OCI-LY1 (cell line): Measurements from ENCODE around the gene MAP3K3.

ENCODE experiments used
- H2AFZ ChIP-seq: fragments of 200-600 bp; sonication (generic), shearing (Covaris generic); 2 replicates; pipeline ENCODE4 v1.6.0; 2014; ENCODE audit warnings: antibody characterized with exemption, mild to moderate bottlenecking, low read length
- H3F3A ChIP-seq: fragments of 200-600 bp; sonication (generic), shearing (Covaris generic); 2 replicates; pipeline ENCODE4 v1.6.0; 2014; ENCODE audit warnings: mild to moderate bottlenecking, antibody characterized with exemption, low read length, moderate library complexity; ENCODE audit not compliant: insufficient read depth
- H3K27ac ChIP-seq: fragments of 200-600 bp; sonication (generic); 2 replicates; pipeline ENCODE4 v1.5.1; 2014; ENCODE audit warnings: low read length, mixed run types, mild to moderate bottlenecking, low read depth; ENCODE audit not compliant: poor library complexity, severe bottlenecking
- H3K27me3 ChIP-seq: fragments of 200-600 bp; sonication (generic); 2 replicates; pipeline ENCODE4 v1.6.0; 2014; ENCODE audit warnings: antibody characterized with exemption, mild to moderate bottlenecking, low read length, moderate library complexity; ENCODE audit not compliant: insufficient read depth
- H3K36me3 ChIP-seq: fragments of 200-600 bp; sonication (generic); 2 replicates; pipeline ENCODE4 v1.6.1; 2014; ENCODE audit warnings: mild to moderate bottlenecking, antibody characterized with exemption, low read length, moderate library complexity, mixed read lengths; ENCODE audit not compliant: insufficient read depth
- H3K4me1 ChIP-seq: fragments of 200-600 bp; sonication (generic); 2 replicates; pipeline ENCODE4 v1.5.1; 2014; ENCODE audit warnings: mild to moderate bottlenecking, low read length, moderate library complexity; ENCODE audit not compliant: insufficient read depth, severe bottlenecking
- H3K4me2 ChIP-seq: fragments of 200-600 bp; sonication (generic), shearing (Covaris generic); 2 replicates; pipeline ENCODE4 v1.6.1; 2014; ENCODE audit warnings: low read length
- H3K4me3 ChIP-seq: fragments of 200-600 bp; sonication (generic); 2 replicates; pipeline ENCODE4 v1.5.1; 2014; ENCODE audit warnings: low read length, low read depth, mild to moderate bottlenecking, mixed read lengths; ENCODE audit not compliant: poor library complexity, severe bottlenecking
- H3K79me2 ChIP-seq: fragments of 200-600 bp; shearing (Covaris generic); 2 replicates; pipeline ENCODE4 v1.6.1; 2016; ENCODE audit warnings: mixed run types, low read length, mixed read lengths; ENCODE audit not compliant: insufficient read depth
- H3K9ac ChIP-seq: fragments of 200-600 bp; sonication (generic), shearing (Covaris generic); 2 replicates; pipeline ENCODE4 v1.6.1; 2014; ENCODE audit warnings: mild to moderate bottlenecking, low read length, mixed read lengths
- H3K9me2 ChIP-seq: fragments of 200-600 bp; sonication (generic), shearing (Covaris generic); 2 replicates; pipeline ENCODE4 v1.6.1; 2014; ENCODE audit warnings: low read depth, mild to moderate bottlenecking, low read length, mixed read lengths
- H3K9me3 ChIP-seq: fragments of 200-600 bp; shearing (Covaris generic); 2 replicates; pipeline ENCODE4 v1.6.1; 2014; ENCODE audit warnings: low read length, mixed read lengths
- H4K20me1 ChIP-seq: fragments of 200-600 bp; sonication (generic), shearing (Covaris generic); 2 replicates; pipeline ENCODE4 v1.6.0; 2016; ENCODE audit warnings: mild to moderate bottlenecking, low read length; ENCODE audit not compliant: insufficient read depth
- EZH2 ChIP-seq: fragments of 200-600 bp; sonication (generic), shearing (Covaris generic); IDR thresholded peaks from 2 replicates; pipeline ENCODE4 v1.8.0; 2017; ENCODE audit warnings: borderline replicate concordance, mixed run types, mild to moderate bottlenecking, antibody characterized with exemption, low read length, moderate library complexity, mixed read lengths
- TF ChIP-seq, protein P1 (sequence below): fragments of 200-600 bp; sonication (generic), shearing (Covaris generic); IDR thresholded peaks from 2 replicates; pipeline ENCODE4 v1.5.1; 2017; ENCODE audit warnings: mild to moderate bottlenecking, antibody characterized with exemption, low read length, moderate library complexity, mixed read lengths

The MAP3K3 gene

DNA sequence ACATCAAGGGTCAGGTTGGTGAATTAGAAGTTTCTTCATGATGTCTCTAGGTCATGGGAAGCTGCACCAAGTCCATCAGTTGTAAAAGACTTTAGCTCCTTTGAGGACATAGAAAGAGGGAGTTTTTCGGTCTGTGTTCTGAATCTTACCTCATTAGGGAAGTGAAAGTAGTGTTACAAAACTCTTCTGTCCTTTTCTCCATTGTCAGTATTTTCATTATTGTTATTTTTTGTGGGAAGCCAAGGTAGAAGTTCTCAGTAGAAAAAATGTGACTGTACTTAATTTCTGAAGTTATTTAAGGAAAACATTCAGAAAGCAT, 24.2 kb downstream of the MAP3K3 start:
- H3K27me3 ChIP-seq, result no peaks in the 10 kb centered on the region
- peaks cover 12% of the 10 kb centered on the region for H3K4me1 ChIP-seq
- H3K27ac ChIP-seq, result peak overlapping the region; percentile 49
- H3K79me2 ChIP-seq, result no peaks in the 10 kb centered on the region
- H3K36me3 ChIP-seq, result peaks cover 6% of the 10 kb centered on the region; the same call in 1 of the 2 replicates
- TF ChIP-seq, protein P1, sequence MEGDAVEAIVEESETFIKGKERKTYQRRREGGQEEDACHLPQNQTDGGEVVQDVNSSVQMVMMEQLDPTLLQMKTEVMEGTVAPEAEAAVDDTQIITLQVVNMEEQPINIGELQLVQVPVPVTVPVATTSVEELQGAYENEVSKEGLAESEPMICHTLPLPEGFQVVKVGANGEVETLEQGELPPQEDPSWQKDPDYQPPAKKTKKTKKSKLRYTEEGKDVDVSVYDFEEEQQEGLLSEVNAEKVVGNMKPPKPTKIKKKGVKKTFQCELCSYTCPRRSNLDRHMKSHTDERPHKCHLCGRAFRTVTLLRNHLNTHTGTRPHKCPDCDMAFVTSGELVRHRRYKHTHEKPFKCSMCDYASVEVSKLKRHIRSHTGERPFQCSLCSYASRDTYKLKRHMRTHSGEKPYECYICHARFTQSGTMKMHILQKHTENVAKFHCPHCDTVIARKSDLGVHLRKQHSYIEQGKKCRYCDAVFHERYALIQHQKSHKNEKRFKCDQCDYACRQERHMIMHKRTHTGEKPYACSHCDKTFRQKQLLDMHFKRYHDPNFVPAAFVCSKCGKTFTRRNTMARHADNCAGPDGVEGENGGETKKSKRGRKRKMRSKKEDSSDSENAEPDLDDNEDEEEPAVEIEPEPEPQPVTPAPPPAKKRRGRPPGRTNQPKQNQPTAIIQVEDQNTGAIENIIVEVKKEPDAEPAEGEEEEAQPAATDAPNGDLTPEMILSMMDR, result no peak
- no peak for TF ChIP-seq EZH2
- H3F3A ChIP-seq, result no peaks in the 10 kb centered on the region
- H4K20me1 ChIP-seq, result no peaks in the 10 kb centered on the region
- no peak overlapping the region for H2AFZ ChIP-seq
- no peaks in the 10 kb centered on the region for H3K9me2 ChIP-seq
- H3K9ac ChIP-seq, result no peak overlapping the region
- H3K4me2 ChIP-seq, result no peak overlapping the region
- H3K4me3 ChIP-seq, result no peak overlapping the region
- H3K9me3 ChIP-seq, result no peaks in the 10 kb centered on the region

DNA sequence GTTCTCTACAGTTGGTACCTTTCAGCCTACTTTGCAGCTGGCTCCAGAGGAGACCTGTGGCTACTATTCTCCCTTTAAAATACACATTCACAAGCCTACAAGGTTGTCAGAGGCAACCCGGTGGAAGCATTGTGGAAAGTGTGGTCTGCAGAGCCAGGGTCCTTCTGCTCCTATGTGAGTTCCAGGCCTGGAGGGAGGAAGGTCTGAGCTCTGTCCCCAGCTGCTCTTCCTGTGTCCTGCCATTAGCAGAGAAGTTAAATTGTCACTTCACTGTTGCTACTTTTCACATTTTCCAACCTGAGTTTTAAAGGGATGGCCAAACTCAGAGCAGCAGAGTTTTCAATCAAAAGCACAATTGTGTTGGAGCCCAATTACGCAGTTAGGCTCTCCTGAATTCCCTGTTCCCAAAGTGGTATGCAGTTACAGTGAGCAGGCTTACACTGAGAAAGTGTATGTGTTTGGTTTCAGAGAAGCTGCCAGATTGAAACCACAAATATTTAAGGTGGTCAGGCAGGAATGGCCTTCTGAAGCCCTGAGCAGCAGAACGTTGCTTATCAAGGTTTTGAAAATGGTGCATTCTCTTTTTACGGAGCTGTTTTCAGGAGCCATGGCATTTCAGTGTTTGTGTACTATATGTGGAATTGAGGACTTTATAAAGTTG, 25.0 kb downstream of the MAP3K3 start:
- Histone ChIP-seq H3K36me3 (peaks cover 6% of the 10 kb centered on the region; the same call in 1 of the 2 replicates), H3K27ac (no peak overlapping the region), H2AFZ (no peak overlapping the region), H3K4me1 (peaks cover 12% of the 10 kb centered on the region), H3K9ac (no peak overlapping the region), H3K4me3 (no peak overlapping the region), H3K79me2 (no peaks in the 10 kb centered on the region), H3K27me3 (no peaks in the 10 kb centered on the region), H3K9me3 (no peaks in the 10 kb centered on the region), H3K9me2 (no peaks in the 10 kb centered on the region), H3K4me2 (no peak overlapping the region), H4K20me1 (no peaks in the 10 kb centered on the region), H3F3A (no peaks in the 10 kb centered on the region)
- TF ChIP-seq EZH2, result no peak
- TF ChIP-seq, protein P1, result no peak

DNA sequence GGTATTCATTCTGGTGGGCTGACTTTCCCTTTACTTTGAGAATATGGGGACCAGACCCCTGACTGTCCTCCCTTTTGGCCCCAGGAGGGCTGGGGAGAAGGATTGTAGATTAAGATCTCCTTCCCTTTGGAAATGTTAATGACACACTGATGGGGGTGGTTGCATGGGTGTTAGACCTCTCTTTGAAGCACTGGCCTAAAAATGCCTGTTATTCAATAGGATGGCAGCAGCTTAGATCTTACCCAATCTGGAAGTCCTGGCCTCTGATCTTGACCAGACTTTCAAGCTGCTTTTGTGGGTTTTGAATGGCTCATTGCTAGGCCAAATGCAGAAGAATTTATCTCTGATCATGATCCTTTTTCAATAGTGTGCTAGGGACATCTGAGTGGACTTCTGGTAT, 25.7 kb downstream of the MAP3K3 start:
- Histone ChIP-seq H4K20me1 (no peaks in the 10 kb centered on the region), H3K27ac (no peak overlapping the region), H3K9ac (no peak overlapping the region), H3K27me3 (no peaks in the 10 kb centered on the region), H3K9me3 (no peaks in the 10 kb centered on the region), H3K4me3 (no peak overlapping the region), H3K36me3 (peaks cover 12% of the 10 kb centered on the region; the same call in 1 of the 2 replicates), H3K4me2 (no peak overlapping the region), H2AFZ (no peak overlapping the region), H3K4me1 (peaks cover 12% of the 10 kb centered on the region), H3F3A (no peaks in the 10 kb centered on the region), H3K9me2 (no peaks in the 10 kb centered on the region), H3K79me2 (no peaks in the 10 kb centered on the region)
- no peak for TF ChIP-seq EZH2
- TF ChIP-seq, protein P1, result no peak
